ENCODE results near the gene DCK. TPM values are rescaled to one million over a fixed set of nuclear protein-coding genes. Genes with fewer than 3 reads are reported as not detected.

Gene DCK
- total RNA-seq, 1 donor from 2014 or later, result 15.8 TPM

- DNase-seq (ENCODE audit: extremely low spot score, unreplicated experiment), result no peak
- no peaks in the 10 kb centered on the region for H3K27me3 Mint-ChIP-seq (ENCODE audit: unreplicated experiment)
- H3K4me3 Mint-ChIP-seq (ENCODE audit: unreplicated experiment), result no peak overlapping the region
- no peaks in the 10 kb centered on the region for H3K9me3 Mint-ChIP-seq (ENCODE audit: unreplicated experiment)
- peaks cover 25% of the 10 kb centered on the region for H3K36me3 Mint-ChIP-seq (ENCODE audit: unreplicated experiment)
- no peak for TF ChIP-seq CTCF (IDR thresholded peaks at IDR 0.05)
- H3K27ac Mint-ChIP-seq (ENCODE audit: unreplicated experiment), result no peak overlapping the region
- no peaks in the 10 kb centered on the region for H3K4me1 Mint-ChIP-seq (ENCODE audit: unreplicated experiment)
These were observed 17.2 kb upstream of the DCK start for GRCh38 chr4:70976252-70976651.

GRCh38 chr4:70979445-70980008, 13.9 kb upstream of the DCK start:
- Mint-ChIP-seq H3K4me1 (ENCODE audit: unreplicated experiment) (no peaks in the 10 kb centered on the region), H3K36me3 (ENCODE audit: unreplicated experiment) (peaks cover 22% of the 10 kb centered on the region), H3K27ac (ENCODE audit: unreplicated experiment) (no peak overlapping the region), H3K27me3 (ENCODE audit: unreplicated experiment) (no peaks in the 10 kb centered on the region), H3K9me3 (ENCODE audit: unreplicated experiment) (no peaks in the 10 kb centered on the region), H3K4me3 (ENCODE audit: unreplicated experiment) (no peak overlapping the region)
- no peak for TF ChIP-seq CTCF (IDR thresholded peaks at IDR 0.05)
- DNase-seq (ENCODE audit: extremely low spot score, unreplicated experiment), result no peak

GRCh38 chr4:70980196-70980595, 13.3 kb upstream of the DCK start:
- Mint-ChIP-seq H3K27ac (ENCODE audit: unreplicated experiment) (no peak overlapping the region), H3K9me3 (ENCODE audit: unreplicated experiment) (no peaks in the 10 kb centered on the region)
- TF ChIP-seq CTCF (IDR thresholded peaks at IDR 0.05), result no peak

GRCh38 chr4:70984106-70984505, 9.3 kb upstream of the DCK start:
- Mint-ChIP-seq H3K4me1 (ENCODE audit: unreplicated experiment) (no peaks in the 10 kb centered on the region), H3K9me3 (ENCODE audit: unreplicated experiment) (no peaks in the 10 kb centered on the region), H3K27me3 (ENCODE audit: unreplicated experiment) (no peaks in the 10 kb centered on the region), H3K4me3 (ENCODE audit: unreplicated experiment) (no peak overlapping the region), H3K27ac (ENCODE audit: unreplicated experiment) (no peak overlapping the region), H3K36me3 (ENCODE audit: unreplicated experiment) (peaks cover 8% of the 10 kb centered on the region)
- DNase-seq (ENCODE audit: extremely low spot score, unreplicated experiment), result no peak
- TF ChIP-seq CTCF (IDR thresholded peaks at IDR 0.05), result no peak

More at GRCh38 chr4:70980196-70980595, 13.3 kb upstream of the DCK start:
- no peaks in the 10 kb centered on the region for H3K4me1 Mint-ChIP-seq (ENCODE audit: unreplicated experiment)
- peaks cover 18% of the 10 kb centered on the region for H3K36me3 Mint-ChIP-seq (ENCODE audit: unreplicated experiment)
- DNase-seq (ENCODE audit: extremely low spot score, unreplicated experiment), result no peak
- no peak overlapping the region for H3K4me3 Mint-ChIP-seq (ENCODE audit: unreplicated experiment)
- no peaks in the 10 kb centered on the region for H3K27me3 Mint-ChIP-seq (ENCODE audit: unreplicated experiment)

- no peaks in the 10 kb centered on the region for H3K4me1 Mint-ChIP-seq (ENCODE audit: unreplicated experiment)
These were observed 8.9 kb upstream of the DCK start for GRCh38 chr4:70984589-70984988.

More at GRCh38 chr4:70984589-70984988, 8.9 kb upstream of the DCK start:
- Mint-ChIP-seq H3K36me3 (ENCODE audit: unreplicated experiment) (peaks cover 5% of the 10 kb centered on the region), H3K27ac (ENCODE audit: unreplicated experiment) (no peak overlapping the region), H3K27me3 (ENCODE audit: unreplicated experiment) (no peaks in the 10 kb centered on the region), H3K4me3 (ENCODE audit: unreplicated experiment) (no peak overlapping the region), H3K9me3 (ENCODE audit: unreplicated experiment) (no peaks in the 10 kb centered on the region)
- no peak for TF ChIP-seq CTCF (IDR thresholded peaks at IDR 0.05)
- DNase-seq (ENCODE audit: extremely low spot score, unreplicated experiment), result no peak
